GM23248 (cell line): ENCODE results near the gene MYADML2.

ENCODE experiments used
- EZH2 ChIP-seq: fragments of 200-600 bp; sonication (generic); IDR thresholded peaks from 2 replicates; pipeline ENCODE4 v1.6.1; 2018; ENCODE audit warnings: antibody characterized with exemption, mild to moderate bottlenecking; ENCODE audit not compliant: insufficient read depth, poor library complexity, severe bottlenecking
- EZH2phosphoT487 ChIP-seq: fragments of 200-600 bp; sonication (generic); IDR thresholded peaks from 2 replicates; pipeline ENCODE4 v1.6.1; 2018; ENCODE audit warnings: antibody characterized with exemption, moderate library complexity, mild to moderate bottlenecking, low read depth; ENCODE audit not compliant: insufficient read depth

DNA sequence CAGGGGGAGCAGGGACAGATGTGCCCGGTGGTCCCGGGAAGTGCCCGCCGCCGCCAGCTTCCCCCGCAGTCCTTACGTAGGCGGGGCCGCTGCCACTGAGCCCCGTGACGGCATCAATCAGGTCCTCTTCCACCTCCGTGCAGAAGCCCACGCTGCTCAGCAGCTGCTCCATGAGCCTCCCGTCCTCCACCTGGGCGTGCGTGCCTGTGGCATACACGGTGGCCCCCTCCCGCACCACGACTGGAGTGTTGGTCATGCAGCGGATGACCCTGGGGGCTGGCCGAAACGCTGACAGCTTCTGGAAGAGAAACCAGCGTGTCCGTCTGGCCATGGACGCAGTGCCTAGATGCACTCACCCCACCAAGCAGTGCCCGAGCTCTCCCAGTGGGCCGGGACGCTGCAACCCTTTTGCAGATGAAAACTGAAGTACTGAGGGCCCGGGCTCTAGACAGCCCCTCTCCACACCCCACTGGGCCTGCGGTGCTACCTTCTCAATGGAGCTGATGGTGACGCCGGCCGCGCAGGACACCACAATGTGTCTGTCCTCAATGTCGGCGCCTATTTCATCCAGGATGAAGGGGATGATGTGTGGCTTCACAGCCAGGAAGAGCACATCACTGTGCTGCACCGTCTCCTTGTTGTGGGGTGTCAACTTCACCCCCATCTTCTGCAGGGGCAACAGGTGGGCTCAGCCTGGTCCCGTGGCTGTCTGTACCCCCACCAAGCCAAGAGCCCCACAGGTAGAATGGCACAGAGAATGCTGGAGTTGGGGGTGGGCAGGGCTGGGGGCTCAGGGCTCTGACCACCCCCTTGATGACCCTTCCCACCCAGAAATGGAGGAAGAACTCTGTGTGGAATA is 12.0 kb downstream of the MYADML2 start:
- no peak for TF ChIP-seq EZH2phosphoT487
- TF ChIP-seq EZH2: no peak
